PC-9 (cell line): Measurements from ENCODE around the gene VLDLR. TPM values are rescaled to one million over a fixed set of nuclear protein-coding genes. Genes with fewer than 3 reads are reported as not detected.

Experiments used
- BruUV-seq: library from RNA; stranded (reverse); fragments of 400-500 nt; replicated peaks from 2 replicates; lab custom pipeline; 2021; lab: Mats Ljungman, UMichigan
- CTCF ChIA-PET: fragments of 300-600 bp; sonication (Branson Sonifier 250); formaldehyde crosslinking; loops from one replicate; lab custom pipeline; 2022; ENCODE audit warnings: antibody characterized with exemption; lab: Charles Lee
- POLR2A ChIA-PET: fragments of 300-600 bp; sonication (Branson Sonifier 250); formaldehyde crosslinking; loops from one replicate; lab custom pipeline; 2022; ENCODE audit warnings: antibody characterized with exemption; ENCODE audit not compliant: unreplicated experiment; lab: Charles Lee
- DNase-seq, 2 experiments: peaks; one replicate each; pipeline versions ENCODE4 v3.0.0 to v3.0.0-alpha.2; 2015 to 2022; ENCODE audit warnings: mixed read lengths in 1 of 2
- H2AFZ ChIP-seq: fragments of 200-600 bp; sonication (generic); 2 replicates; pipeline ENCODE4 v1.8.1; 2017; ENCODE audit warnings: antibody characterized with exemption
- H3F3A ChIP-seq: fragments of 200-600 bp; sonication (generic); 2 replicates; pipeline ENCODE4 v1.8.1; 2017; ENCODE audit warnings: antibody characterized with exemption, mild to moderate bottlenecking, low read depth; ENCODE audit not compliant: insufficient read depth
- H3K27ac ChIP-seq: fragments of 200-600 bp; sonication (generic); 2 replicates; pipeline ENCODE4 v1.6.1; 2016; ENCODE audit warnings: mixed run types
- H3K27me3 ChIP-seq: fragments of 200-600 bp; sonication (generic); 2 replicates; pipeline ENCODE4 v1.6.1; 2016; ENCODE audit warnings: low read depth, mixed run types; ENCODE audit not compliant: insufficient read depth
- H3K36me3 ChIP-seq: fragments of 200-600 bp; sonication (generic); 2 replicates; pipeline ENCODE4 v1.6.1; 2016; ENCODE audit warnings: low read depth, mixed run types
- H3K4me1 ChIP-seq: fragments of 200-600 bp; sonication (generic); replicated peaks from 2 replicates; pipeline ENCODE4 v1.6.1; 2016; ENCODE audit warnings: mixed run types; ENCODE audit not compliant: insufficient read depth
- H3K4me2 ChIP-seq: fragments of 200-600 bp; sonication (generic); 2 replicates; pipeline ENCODE4 v1.6.1; 2017; ENCODE audit warnings: mixed run types
- H3K4me3 ChIP-seq: fragments of 200-600 bp; sonication (generic); 2 replicates; pipeline ENCODE4 v1.6.1; 2016; ENCODE audit warnings: mixed run types
- H3K79me2 ChIP-seq: fragments of 200-600 bp; sonication (generic); 2 replicates; pipeline ENCODE4 v1.6.1; 2017; ENCODE audit warnings: low read depth, mixed run types
- H3K9me2 ChIP-seq: fragments of 200-600 bp; sonication (generic); 2 replicates; pipeline ENCODE4 v1.8.1; 2017; ENCODE audit warnings: mild to moderate bottlenecking; ENCODE audit not compliant: insufficient read depth
- H3K9me3 ChIP-seq: fragments of 200-600 bp; sonication (generic); 2 replicates; pipeline ENCODE4 v1.8.1; 2016; ENCODE audit warnings: low read depth; ENCODE audit not compliant: insufficient read depth
- H4K20me1 ChIP-seq: fragments of 200-600 bp; sonication (generic); 2 replicates; pipeline ENCODE4 v1.8.1; 2017; ENCODE audit not compliant: insufficient read depth
- CTCF ChIP-seq: fragments of 200-600 bp; sonication (generic); conservative IDR thresholded peaks from 2 replicates; pipeline ENCODE4 v1.6.1; 2017; ENCODE audit warnings: mixed run types, antibody characterized with exemption, mild to moderate bottlenecking, moderate library complexity
- EZH2 ChIP-seq: fragments of 200-600 bp; sonication (generic); IDR thresholded peaks from 2 replicates; pipeline ENCODE4 v1.8.0; 2017; ENCODE audit warnings: antibody characterized with exemption, low read depth
- intact Hi-C: fragments of 100-400 bp; cut with micrococcal nuclease; formaldehyde crosslinking; loops from one replicate; pipeline ENCODE4 v1.10.0; 2022; ENCODE audit not compliant: unreplicated experiment
- total RNA-seq: library from RNA; stranded (reverse); gene quantifications from 2 replicates; pipeline ENCODE4 v1.2.3, GENCODE V29; 2021

The VLDLR gene
- total RNA-seq, 1 experiment from 2014 or later: 8.1 TPM

DNA sequence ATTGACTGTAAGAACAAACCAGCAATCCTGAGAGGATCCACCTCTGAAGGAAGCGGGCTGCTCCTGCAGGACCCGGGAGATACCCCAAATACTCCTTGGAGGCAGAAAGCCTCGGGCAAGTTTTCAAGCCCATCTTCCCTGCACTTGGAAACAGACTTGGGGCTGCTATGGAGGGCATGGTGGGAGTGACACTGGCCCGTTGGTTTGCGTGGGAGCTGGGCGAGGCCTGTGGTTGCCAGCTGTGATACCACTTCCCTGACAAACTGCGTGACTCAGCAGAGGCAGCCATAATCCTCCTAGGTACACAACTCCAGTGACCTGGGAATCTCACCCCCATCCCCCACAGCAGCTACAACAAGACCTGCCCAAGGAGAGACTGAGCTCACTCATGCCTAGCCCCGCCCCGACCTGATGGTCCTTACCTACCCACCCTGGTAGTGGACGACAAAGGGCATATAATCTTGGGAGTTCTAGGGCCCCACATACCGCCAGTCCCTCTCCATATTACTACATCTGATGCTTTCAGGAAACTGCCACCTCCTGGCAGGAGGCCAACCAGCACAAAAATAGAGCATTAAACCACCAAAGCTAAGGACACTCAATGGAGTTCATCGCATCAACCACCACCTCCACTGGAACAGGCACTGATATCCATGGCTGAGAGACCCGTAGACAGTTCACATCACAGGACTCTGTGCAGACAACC, 38.1 kb upstream of the VLDLR start:
- H3K4me2 ChIP-seq: no peak overlapping the region
- TF ChIP-seq EZH2: no peak
- TF ChIP-seq CTCF: no peak
- intact Hi-C loops: no loop called here
- H3K27me3 ChIP-seq: no peaks in the 10 kb centered on the region
- no peaks in the 10 kb centered on the region for H3F3A ChIP-seq
- CTCF ChIA-PET: no interaction called here
- H3K4me1 ChIP-seq: no peaks in the 10 kb centered on the region
- H3K9me3 ChIP-seq: no peaks in the 10 kb centered on the region
- no peaks in the 10 kb centered on the region for H3K9me2 ChIP-seq
- H3K36me3 ChIP-seq: no peaks in the 10 kb centered on the region
- DNase-seq: no peak
- POLR2A ChIA-PET: no interaction called here
- H3K4me3 ChIP-seq: no peak overlapping the region
- H3K79me2 ChIP-seq: no peaks in the 10 kb centered on the region
- H4K20me1 ChIP-seq: no peaks in the 10 kb centered on the region
- no peak overlapping the region for H3K27ac ChIP-seq
- no peak overlapping the region for H2AFZ ChIP-seq
- no TSS peak for BruUV-seq

- no TSS peak for BruUV-seq
- Histone ChIP-seq H3K27ac (no peak overlapping the region), H3F3A (no peaks in the 10 kb centered on the region), H3K4me2 (no peak overlapping the region), H3K79me2 (no peaks in the 10 kb centered on the region), H3K9me2 (no peaks in the 10 kb centered on the region), H3K27me3 (no peaks in the 10 kb centered on the region), H3K4me1 (no peaks in the 10 kb centered on the region), H3K9me3 (no peaks in the 10 kb centered on the region; the same call in 1 of the 2 replicates), H4K20me1 (no peaks in the 10 kb centered on the region), H3K36me3 (no peaks in the 10 kb centered on the region), H2AFZ (no peak overlapping the region), H3K4me3 (no peak overlapping the region)
- TF ChIP-seq CTCF (no peak), EZH2 (no peak)
- intact Hi-C loops: no loop called here
- ChIA-PET POLR2A (no interaction called here), CTCF (no interaction called here)
- DNase-seq: no peak
Observed at GRCh38 chr9:2591967-2592366, 29.6 kb upstream of the VLDLR start.

DNA sequence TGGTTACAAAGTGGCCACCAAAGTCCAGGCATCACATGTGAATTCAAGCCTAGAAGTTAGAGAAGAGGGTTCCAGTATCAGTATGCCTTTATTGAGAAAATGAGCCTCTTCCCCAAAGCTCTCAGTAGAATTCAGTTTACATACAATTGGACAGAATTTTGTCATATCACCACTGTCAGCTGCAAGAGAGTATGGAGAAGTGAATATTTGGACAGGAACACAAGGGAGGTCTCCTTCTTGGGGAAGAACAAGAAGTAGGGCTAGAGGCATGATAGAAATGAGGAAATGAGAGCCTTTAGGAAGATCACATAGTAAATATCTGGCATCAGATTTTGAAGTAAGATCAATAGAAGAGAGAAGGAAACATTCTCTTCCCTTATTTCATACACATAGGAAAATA, 27.8 kb upstream of the VLDLR start:
- Histone ChIP-seq H3K27ac (no peak overlapping the region), H3K9me3 (no peaks in the 10 kb centered on the region; the same call in 1 of the 2 replicates), H3K9me2 (no peaks in the 10 kb centered on the region), H3K36me3 (no peaks in the 10 kb centered on the region), H3K4me1 (no peaks in the 10 kb centered on the region), H3K27me3 (no peaks in the 10 kb centered on the region), H3F3A (no peaks in the 10 kb centered on the region), H4K20me1 (no peaks in the 10 kb centered on the region), H3K4me3 (no peak overlapping the region), H2AFZ (no peak overlapping the region), H3K79me2 (no peaks in the 10 kb centered on the region), H3K4me2 (no peak overlapping the region)
- ChIA-PET CTCF (no interaction called here), POLR2A (no interaction called here)
- no peak for DNase-seq
- TF ChIP-seq EZH2 (no peak), CTCF (no peak)
- intact Hi-C loops: no loop called here
- BruUV-seq: no TSS peak
